Measurements from ENCODE around the gene COL24A1.

Gene COL24A1

GRCh38 chr1:85816606-85817005, 340.0 kb downstream of the COL24A1 start:
- no peaks in the 10 kb centered on the region for H3K4me1 ChIP-seq (ENCODE audit: insufficient read depth, low read length)
- H3K79me2 ChIP-seq (ENCODE audit: insufficient read depth, low read length), result no peaks in the 10 kb centered on the region
- H3K9ac ChIP-seq (ENCODE audit: low read depth, low read length), result no peak overlapping the region
- H3K9me3 ChIP-seq (ENCODE audit: insufficient read depth, low read length, severe bottlenecking), result peaks cover 2% of the 10 kb centered on the region
- H3K4me3 ChIP-seq (ENCODE audit: low read depth in 1 of 2, low read length in 2 of 2), result no peak overlapping the region
- DNase-seq (no peak), ATAC-seq (ENCODE audit: insufficient read depth, low read depth) (no peak)
- TF ChIP-seq EZH2 (IDR thresholded peaks at IDR 0.05; ENCODE audit: borderline replicate concordance, low read depth, low read length, severe bottlenecking) (no peak), CTCF (IDR thresholded peaks at IDR 0.05; ENCODE audit: borderline replicate concordance, extremely low read depth, low read length, poor library complexity, severe bottlenecking) (no peak)
- no peaks in the 10 kb centered on the region for H3K36me3 ChIP-seq (ENCODE audit: insufficient read depth, low read length)
- H4K20me1 ChIP-seq (ENCODE audit: insufficient read depth, low read length), result no peaks in the 10 kb centered on the region
- no peak overlapping the region for H2AFZ ChIP-seq (ENCODE audit: low read depth, low read length)
- H3K27ac ChIP-seq (ENCODE audit: low read length), result no peak overlapping the region
- no peak overlapping the region for H3K4me2 ChIP-seq (ENCODE audit: insufficient read depth, low read length)
- H3K27me3 ChIP-seq (ENCODE audit: insufficient read depth, low read length, poor library complexity), result no peaks in the 10 kb centered on the region

- Histone ChIP-seq H3K9me3 (ENCODE audit: insufficient read depth, low read length, severe bottlenecking) (peaks cover 2% of the 10 kb centered on the region), H3K4me2 (ENCODE audit: insufficient read depth, low read length) (no peak overlapping the region), H3K36me3 (ENCODE audit: insufficient read depth, low read length) (no peaks in the 10 kb centered on the region), H3K27me3 (ENCODE audit: insufficient read depth, low read length, poor library complexity) (no peaks in the 10 kb centered on the region), H3K79me2 (ENCODE audit: insufficient read depth, low read length) (no peaks in the 10 kb centered on the region), H3K9ac (ENCODE audit: low read depth, low read length) (no peak overlapping the region), H3K4me1 (ENCODE audit: insufficient read depth, low read length) (no peaks in the 10 kb centered on the region), H3K27ac (ENCODE audit: low read length) (no peak overlapping the region), H2AFZ (ENCODE audit: low read depth, low read length) (no peak overlapping the region), H4K20me1 (ENCODE audit: insufficient read depth, low read length) (no peaks in the 10 kb centered on the region), H3K4me3 (ENCODE audit: low read depth in 1 of 2, low read length in 2 of 2) (no peak overlapping the region)
- TF ChIP-seq EZH2 (IDR thresholded peaks at IDR 0.05; ENCODE audit: borderline replicate concordance, low read depth, low read length, severe bottlenecking) (no peak), CTCF (IDR thresholded peaks at IDR 0.05; ENCODE audit: borderline replicate concordance, extremely low read depth, low read length, poor library complexity, severe bottlenecking) (no peak)
- DNase-seq (no peak), ATAC-seq (ENCODE audit: insufficient read depth, low read depth) (no peak)
Measured at GRCh38 chr1:85815906-85816305, 340.7 kb downstream of the COL24A1 start.

- no peak for TF ChIP-seq EZH2 (IDR thresholded peaks at IDR 0.05; ENCODE audit: borderline replicate concordance, low read depth, low read length, severe bottlenecking)
- TF ChIP-seq CTCF (IDR thresholded peaks at IDR 0.05; ENCODE audit: borderline replicate concordance, extremely low read depth, low read length, poor library complexity, severe bottlenecking), result no peak
- DNase-seq, result no peak
- H3K4me2 ChIP-seq (ENCODE audit: insufficient read depth, low read length), result no peak overlapping the region
- H3K36me3 ChIP-seq (ENCODE audit: insufficient read depth, low read length), result no peaks in the 10 kb centered on the region
- H3K9ac ChIP-seq (ENCODE audit: low read depth, low read length), result no peak overlapping the region
- H3K27ac ChIP-seq (ENCODE audit: low read length), result no peak overlapping the region
- no peak overlapping the region for H3K4me3 ChIP-seq (ENCODE audit: low read depth in 1 of 2, low read length in 2 of 2)
- no peaks in the 10 kb centered on the region for H3K79me2 ChIP-seq (ENCODE audit: insufficient read depth, low read length)
- H2AFZ ChIP-seq (ENCODE audit: low read depth, low read length), result no peak overlapping the region
- H3K27me3 ChIP-seq (ENCODE audit: insufficient read depth, low read length, poor library complexity), result no peaks in the 10 kb centered on the region
- no peak for ATAC-seq (ENCODE audit: insufficient read depth, low read depth)
- H3K4me1 ChIP-seq (ENCODE audit: insufficient read depth, low read length), result no peaks in the 10 kb centered on the region
- H3K9me3 ChIP-seq (ENCODE audit: insufficient read depth, low read length, severe bottlenecking), result peaks cover 7% of the 10 kb centered on the region
- H4K20me1 ChIP-seq (ENCODE audit: insufficient read depth, low read length), result no peaks in the 10 kb centered on the region
Measured at GRCh38 chr1:85806236-85806965, 350.2 kb downstream of the COL24A1 start.
